ENCODE results near the gene CRACDL. TPM values are rescaled to one million over a fixed set of nuclear protein-coding genes. Genes with fewer than 3 reads are reported as not detected.

The CRACDL gene
- total RNA-seq, 2 experiments from 2014 or later = 0.04 to 0.15 TPM

GRCh38 chr2:98829581-98830270, 106.3 kb downstream of the CRACDL start:
- POLR2A ChIA-PET = no interaction called here
- CTCF ChIA-PET = interaction anchor here (0.8 to 1.0 kb wide), 4 partner anchors 9 to 180 kb away, joined by 3 to 4 read pairs (median 4); no protein-coding TSS in a partner anchor

DNA sequence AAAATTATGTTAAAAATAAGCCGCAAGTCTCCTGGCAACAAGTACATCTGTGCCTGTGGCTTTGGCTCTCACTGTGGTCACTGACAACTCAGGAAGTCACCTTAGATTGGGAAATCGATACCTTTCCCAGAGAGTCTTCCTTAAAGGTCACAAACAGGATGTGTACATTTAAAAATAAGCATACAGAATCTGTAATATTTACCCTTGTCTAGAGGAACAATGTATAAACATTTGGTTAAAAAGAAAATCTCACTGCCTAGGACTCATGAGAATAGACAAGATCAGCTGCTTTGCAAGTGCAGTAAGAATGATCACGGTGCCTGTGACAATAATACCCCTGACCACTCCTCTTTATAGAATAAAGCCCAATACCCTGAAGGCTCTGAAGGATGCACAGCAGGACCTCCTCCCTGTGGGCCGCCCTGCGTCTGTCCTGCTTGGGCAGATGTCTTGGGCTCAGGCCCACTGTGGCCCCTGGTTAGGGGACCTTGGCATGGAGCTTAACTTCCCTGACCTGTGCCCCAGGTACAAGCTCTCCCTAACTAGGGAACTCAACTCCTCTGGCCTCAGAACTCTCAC, 107.1 kb downstream of the CRACDL start:
- CTCF ChIA-PET = interaction anchor here (0.8 to 1.0 kb wide), 3 partner anchors 8 to 179 kb away, joined by 3 to 4 read pairs (median 3); no protein-coding TSS in a partner anchor

DNA sequence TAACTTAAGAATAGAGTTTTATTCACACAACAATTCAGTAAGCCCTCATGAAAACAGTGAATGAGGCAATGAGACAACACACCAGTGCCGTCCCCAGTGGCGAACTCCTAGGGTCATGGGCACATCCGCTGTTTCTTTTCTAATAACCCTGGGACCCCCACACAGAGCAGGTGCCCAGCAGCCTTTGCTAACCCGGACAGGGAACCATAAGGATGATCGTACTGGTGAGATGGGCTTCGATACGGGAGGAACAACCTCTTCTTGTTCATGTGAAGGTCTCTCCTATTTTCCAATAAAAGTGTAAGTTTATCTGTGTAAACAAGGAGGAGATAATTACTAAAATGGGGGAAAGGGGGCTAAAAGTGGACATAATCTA, 107.7 kb downstream of the CRACDL start:
- ChIA-PET POLR2A (no interaction called here), CTCF (no interaction called here)

More for the DNA sequence above, 107.1 kb downstream of the CRACDL start:
- POLR2A ChIA-PET = no interaction called here

DNA sequence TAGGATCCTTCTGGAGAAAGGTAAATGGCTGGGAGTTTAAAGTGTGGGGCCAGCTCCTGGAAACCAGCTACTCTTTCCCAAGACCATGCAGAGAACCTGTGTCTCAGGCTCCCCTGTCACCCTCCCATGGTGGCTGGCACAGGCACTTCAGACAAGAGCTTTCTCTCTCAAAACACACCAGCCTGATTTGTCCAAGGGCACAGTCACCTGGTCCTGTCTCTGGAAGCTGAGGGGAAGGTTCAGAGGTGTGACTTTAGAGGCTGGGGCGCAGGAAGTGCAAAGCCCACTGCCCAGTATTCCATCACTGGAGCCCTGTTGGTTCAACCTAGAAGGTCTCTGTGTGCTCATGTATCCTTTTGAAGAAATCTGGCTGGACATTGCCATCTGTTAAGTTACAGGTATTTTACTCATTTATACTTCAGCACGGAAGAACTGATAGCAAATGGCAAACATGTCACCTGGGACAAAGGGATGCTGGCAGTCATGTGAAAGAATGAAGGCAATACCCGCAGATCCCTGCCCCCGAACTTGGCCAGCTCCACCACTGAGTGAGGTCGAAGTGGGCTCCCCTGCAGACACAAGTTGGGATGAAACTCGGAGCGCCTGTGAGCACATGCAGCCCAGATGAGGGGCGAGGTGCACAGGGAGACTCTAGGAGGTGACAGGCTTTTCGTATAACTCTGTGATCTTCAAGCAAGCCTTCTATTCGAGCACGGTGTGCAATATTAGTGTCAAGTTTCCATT, 108.2 kb downstream of the CRACDL start:
- CTCF ChIA-PET = no interaction called here
- POLR2A ChIA-PET = no interaction called here

GRCh38 chr2:98826856-98827255, 109.2 kb downstream of the CRACDL start:
- ChIA-PET POLR2A (no interaction called here), CTCF (no interaction called here)

DNA sequence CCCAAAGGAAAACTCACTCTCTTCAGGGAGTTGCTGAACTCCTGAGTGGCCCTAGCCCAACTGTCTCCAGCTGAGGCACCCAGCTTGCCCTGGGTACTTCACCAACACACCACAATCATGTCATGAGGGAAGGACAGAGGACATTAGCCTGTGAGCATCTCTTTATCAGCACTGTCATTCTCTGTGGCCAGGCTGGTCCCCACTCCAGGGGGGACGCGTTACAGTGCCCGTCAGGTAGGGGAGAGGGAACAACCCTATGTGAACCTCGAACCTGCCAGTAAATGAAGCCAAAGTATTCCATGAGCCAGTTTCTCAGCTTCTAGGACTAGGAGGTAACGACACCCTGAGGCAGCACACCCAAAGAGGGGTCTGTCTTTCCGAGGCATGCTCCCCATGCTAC, 110.2 kb downstream of the CRACDL start:
- ChIA-PET POLR2A (no interaction called here), CTCF (interaction anchor here (1.0 to 1.1 kb wide), 2 partner anchors 11 to 176 kb away, joined by 3 to 4 read pairs; no protein-coding TSS in a partner anchor)

- POLR2A ChIA-PET = no interaction called here
Measured at GRCh38 chr2:98825404-98825803, 110.6 kb downstream of the CRACDL start.

GRCh38 chr2:98825020-98825350, 111.0 kb downstream of the CRACDL start:
- CTCF ChIA-PET = interaction anchor here (1.0 kb wide), 1 partner anchor 12 kb away, joined by 3 read pairs; no protein-coding TSS in a partner anchor
- POLR2A ChIA-PET = no interaction called here

More at GRCh38 chr2:98825404-98825803, 110.6 kb downstream of the CRACDL start:
- CTCF ChIA-PET = interaction anchor here (1.0 to 1.1 kb wide), 2 partner anchors 11 to 176 kb away, joined by 3 to 4 read pairs; no protein-coding TSS in a partner anchor

- ChIA-PET POLR2A (no interaction called here), CTCF (interaction anchor here (0.6 to 1.4 kb wide), 5 partner anchors 12 to 113 kb away, joined by 3 to 7 read pairs (median 3); no protein-coding TSS in a partner anchor)
Measured at GRCh38 chr2:98824256-98825019, 111.6 kb downstream of the CRACDL start.

- POLR2A ChIA-PET = interaction anchor here (0.7 kb wide), 1 partner anchor 52 kb away, joined by 4 read pairs; no protein-coding TSS in a partner anchor
Measured at GRCh38 chr2:98823196-98824170, 112.5 kb downstream of the CRACDL start.

GRCh38 chr2:98822301-98823164, 113.5 kb downstream of the CRACDL start:
- ChIA-PET CTCF (interaction anchor here (0.5 to 1.4 kb wide), 14 partner anchors 9 to 321 kb away, joined by 3 to 4 read pairs (median 3); no protein-coding TSS in a partner anchor), POLR2A (no interaction called here)

More at GRCh38 chr2:98823196-98824170, 112.5 kb downstream of the CRACDL start:
- CTCF ChIA-PET = interaction anchor here (0.6 to 1.4 kb wide), 11 partner anchors 8 to 196 kb away, joined by 3 to 7 read pairs (median 3); no protein-coding TSS in a partner anchor

DNA sequence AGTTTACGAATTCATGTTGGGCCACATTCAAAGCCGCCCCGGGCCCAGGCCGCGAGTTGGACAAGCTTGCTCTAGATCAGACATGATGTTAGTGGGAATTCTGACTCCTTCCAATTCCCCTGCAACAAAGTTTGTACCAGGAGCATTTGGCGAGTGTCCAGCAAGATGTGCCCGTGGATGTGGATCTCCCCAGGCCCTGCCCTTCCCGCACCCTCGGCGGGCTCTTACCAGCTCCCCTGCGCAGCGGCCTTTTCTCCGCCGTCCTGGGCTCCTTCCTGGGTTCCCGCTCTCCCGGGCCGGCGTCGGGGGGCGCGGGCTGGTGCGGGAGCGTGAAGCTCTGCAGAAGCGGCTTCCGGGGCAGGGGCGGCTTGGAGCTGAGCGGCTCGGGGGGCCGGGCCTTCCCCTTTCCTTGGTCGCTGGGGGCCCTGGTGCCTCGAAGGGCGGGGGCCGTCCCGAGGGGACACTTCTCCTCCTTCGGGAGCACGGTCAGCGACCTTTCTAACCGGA, 114.3 kb downstream of the CRACDL start:
- ChIA-PET CTCF (interaction anchor here (0.5 to 1.6 kb wide), 12 partner anchors 8 to 322 kb away, joined by 3 to 4 read pairs (median 4); no protein-coding TSS in a partner anchor), POLR2A (no interaction called here)

- POLR2A ChIA-PET = interaction anchor here (0.7 kb wide), 1 partner anchor 184 kb away, joined by 11 read pairs; no protein-coding TSS in a partner anchor
- CTCF ChIA-PET = no interaction called here
Measured at GRCh38 chr2:98819231-98819766, 116.7 kb downstream of the CRACDL start.

DNA sequence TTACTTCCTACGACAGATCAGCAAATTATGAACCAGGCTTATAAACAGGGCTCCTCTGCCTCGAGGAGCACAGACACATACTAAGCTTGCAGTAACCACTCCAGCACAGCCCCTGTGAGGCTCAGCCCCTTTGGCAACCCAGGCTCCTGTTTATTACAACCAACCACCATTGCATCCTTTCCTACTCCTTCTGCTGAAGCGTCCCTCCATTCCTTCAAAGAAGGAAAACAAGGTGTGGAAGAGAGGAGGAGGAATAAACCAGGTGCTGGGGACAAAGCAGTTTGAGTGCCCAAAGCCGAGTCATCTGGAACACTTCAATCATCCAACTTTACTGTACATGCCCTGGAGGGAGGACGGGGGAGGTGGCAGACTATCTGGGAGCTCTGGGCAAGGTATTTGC, 117.9 kb downstream of the CRACDL start:
- ChIA-PET CTCF (interaction anchor here (0.5 kb wide), 1 partner anchor 156 kb away, joined by 3 read pairs; no protein-coding TSS in a partner anchor), POLR2A (no interaction called here)

- ChIA-PET POLR2A (interaction anchor here (0.6 kb wide), 1 partner anchor 45 kb away, joined by 3 read pairs; no protein-coding TSS in a partner anchor), CTCF (no interaction called here)
Measured at GRCh38 chr2:98816281-98816680, 119.7 kb downstream of the CRACDL start.

- ChIA-PET POLR2A (interaction anchor here (0.6 kb wide), 1 partner anchor 44 kb away, joined by 3 read pairs; no protein-coding TSS in a partner anchor), CTCF (interaction anchor here (0.6 kb wide), 1 partner anchor 49 kb away, joined by 3 read pairs; no protein-coding TSS in a partner anchor)
Measured at GRCh38 chr2:98815795-98816194, 120.2 kb downstream of the CRACDL start.

DNA sequence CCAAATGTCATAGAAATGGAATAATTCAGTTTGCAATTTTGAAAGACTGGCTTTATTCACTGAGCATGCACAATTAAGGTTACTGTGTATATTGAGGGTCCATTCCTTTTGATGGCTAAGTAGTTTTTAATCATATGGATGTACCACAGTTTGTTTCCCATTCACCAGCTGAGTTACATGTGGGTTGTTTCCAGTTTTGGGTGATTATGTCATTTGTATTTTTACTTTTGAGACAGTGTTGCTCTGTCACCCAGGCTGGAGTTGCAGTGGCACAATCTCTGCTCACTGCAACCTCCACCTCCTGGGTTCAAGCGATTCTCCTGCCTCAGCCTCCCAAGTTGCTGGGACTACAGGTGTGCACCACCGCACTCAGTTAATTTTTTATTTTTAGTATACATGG, 124.3 kb downstream of the CRACDL start:
- CTCF ChIA-PET = no interaction called here
- POLR2A ChIA-PET = no interaction called here
